HG02623 (cell line): ENCODE measurements around the gene AKAP8L.

Experiments used
- ATAC-seq: cut with Tn5 transposase; IDR thresholded peaks from one replicate; pipeline ENCODE4 v1.9.1; 2021; ENCODE audit warnings: moderate library complexity; ENCODE audit not compliant: unreplicated experiment

The AKAP8L gene, protein sequence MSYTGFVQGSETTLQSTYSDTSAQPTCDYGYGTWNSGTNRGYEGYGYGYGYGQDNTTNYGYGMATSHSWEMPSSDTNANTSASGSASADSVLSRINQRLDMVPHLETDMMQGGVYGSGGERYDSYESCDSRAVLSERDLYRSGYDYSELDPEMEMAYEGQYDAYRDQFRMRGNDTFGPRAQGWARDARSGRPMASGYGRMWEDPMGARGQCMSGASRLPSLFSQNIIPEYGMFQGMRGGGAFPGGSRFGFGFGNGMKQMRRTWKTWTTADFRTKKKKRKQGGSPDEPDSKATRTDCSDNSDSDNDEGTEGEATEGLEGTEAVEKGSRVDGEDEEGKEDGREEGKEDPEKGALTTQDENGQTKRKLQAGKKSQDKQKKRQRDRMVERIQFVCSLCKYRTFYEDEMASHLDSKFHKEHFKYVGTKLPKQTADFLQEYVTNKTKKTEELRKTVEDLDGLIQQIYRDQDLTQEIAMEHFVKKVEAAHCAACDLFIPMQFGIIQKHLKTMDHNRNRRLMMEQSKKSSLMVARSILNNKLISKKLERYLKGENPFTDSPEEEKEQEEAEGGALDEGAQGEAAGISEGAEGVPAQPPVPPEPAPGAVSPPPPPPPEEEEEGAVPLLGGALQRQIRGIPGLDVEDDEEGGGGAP

GRCh38 chr19:15418579-15419412, at the start of gene AKAP8L:
Gene AKAP8L, minus strand, starts transcription at chr19:15418988. Its CDS starts 65 bp downstream, at chr19:15418923.
- ATAC-seq: peak; percentile 93

GRCh38 chr19:15467734-15468214, 49.0 kb upstream of the AKAP8L start:
- ATAC-seq: no peak

- ATAC-seq: no peak
Observed at GRCh38 chr19:15466851-15467733, 48.3 kb upstream of the AKAP8L start.

- ATAC-seq: no peak
Observed at GRCh38 chr19:15464394-15465385, 45.9 kb upstream of the AKAP8L start, which contains the start of gene RASAL3. Gene RASAL3, minus strand, starts transcription at chr19:15464544. Its CDS starts 186 bp downstream, at chr19:15464358.

- no peak for ATAC-seq
Observed at GRCh38 chr19:15463861-15464371, 45.1 kb upstream of the AKAP8L start.

- no peak for ATAC-seq
Observed at GRCh38 chr19:15461694-15462093, 42.9 kb upstream of the AKAP8L start.

- no peak for ATAC-seq
Observed at GRCh38 chr19:15457701-15458484, 39.1 kb upstream of the AKAP8L start.

DNA sequence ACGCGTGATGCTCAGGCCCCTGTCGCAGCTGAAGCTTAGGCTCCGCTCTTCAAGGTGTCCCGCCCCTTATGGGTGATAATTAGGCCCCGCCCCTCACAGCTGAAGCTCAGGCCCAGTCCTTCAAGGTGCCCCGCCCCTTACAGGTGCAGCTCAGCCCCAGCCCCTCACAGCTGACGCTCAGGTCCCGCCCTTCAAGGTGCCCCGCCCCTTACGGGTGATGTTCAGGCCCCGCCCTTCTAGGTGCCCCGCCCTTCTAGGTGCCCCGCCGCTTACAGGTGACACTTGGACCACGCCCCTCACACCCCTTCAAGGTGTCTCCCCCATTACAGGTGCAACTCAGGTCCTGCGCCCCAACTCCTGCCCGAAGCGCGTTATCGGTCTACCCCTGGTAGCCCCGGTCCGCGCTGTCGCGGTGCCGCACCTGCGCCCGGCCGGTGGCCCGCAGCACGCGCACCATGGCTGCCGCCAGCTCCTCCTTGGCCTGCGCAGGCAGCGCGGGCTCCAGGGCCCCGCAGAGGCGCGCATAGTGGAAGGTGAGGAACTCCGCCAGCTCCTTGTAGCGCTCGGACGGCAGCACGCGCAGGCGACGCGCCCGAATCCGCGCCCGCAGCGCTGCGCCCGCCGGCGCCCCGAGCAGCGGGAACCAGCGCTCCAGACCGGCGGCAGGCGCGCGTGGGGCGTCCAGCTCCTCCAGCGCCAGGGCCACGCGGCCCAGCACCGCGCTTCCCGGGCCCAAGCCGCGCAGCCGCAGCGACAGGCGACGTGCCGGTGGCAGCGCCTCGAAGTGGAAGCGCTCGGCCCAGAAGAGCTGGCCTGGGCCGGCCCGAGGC, 38.3 kb upstream of the AKAP8L start:
- no peak for ATAC-seq

DNA sequence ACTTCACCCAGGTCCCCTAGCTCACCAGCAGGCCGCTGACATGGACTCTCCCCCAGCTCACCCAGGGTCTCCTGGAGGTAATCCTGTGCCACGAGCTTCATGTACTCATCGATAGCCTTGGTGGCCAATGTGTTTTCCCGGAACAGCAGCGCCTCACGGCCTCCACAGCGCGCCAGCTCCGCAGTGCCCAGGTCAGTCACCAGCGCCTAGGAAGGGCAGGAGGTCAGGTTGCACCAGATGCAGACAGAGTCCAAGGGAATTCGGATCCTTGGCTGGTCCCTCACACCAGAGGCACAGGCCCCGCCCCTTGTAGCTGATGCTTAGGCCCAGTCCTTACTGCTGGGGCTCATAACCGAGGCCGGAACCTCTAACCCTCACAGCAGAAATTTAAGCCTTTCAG, 37.7 kb upstream of the AKAP8L start:
- no peak for ATAC-seq

GRCh38 chr19:15455996-15456395, 37.2 kb upstream of the AKAP8L start:
- no peak for ATAC-seq

- ATAC-seq: no peak
Observed at GRCh38 chr19:15453906-15454860, 35.4 kb upstream of the AKAP8L start.

DNA sequence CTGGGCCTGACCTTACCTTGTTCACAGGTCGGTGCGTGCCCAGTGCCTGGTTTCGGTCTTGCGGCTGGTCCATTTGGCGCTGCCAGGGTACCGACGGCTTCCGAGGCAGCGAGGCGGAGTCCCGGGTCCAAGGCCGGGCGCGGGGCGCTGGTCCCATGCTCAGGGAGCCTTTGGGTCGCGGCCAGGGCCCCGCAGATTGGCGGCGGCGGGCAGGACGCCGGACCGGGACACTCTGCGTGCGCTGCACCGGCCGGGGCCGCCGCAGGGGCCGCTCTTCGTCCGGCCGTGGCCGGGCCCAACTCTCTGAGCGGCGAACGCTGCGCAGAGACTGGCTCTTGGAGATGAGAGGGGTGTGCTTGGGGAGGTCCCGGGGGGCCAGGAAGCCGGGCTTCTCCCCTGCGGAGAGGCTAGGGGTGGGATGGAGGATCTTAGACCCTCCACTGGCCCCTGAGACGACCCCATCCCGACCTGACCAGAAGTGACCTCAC, 34.3 kb upstream of the AKAP8L start:
- ATAC-seq: no peak

GRCh38 chr19:15452111-15453047, 33.6 kb upstream of the AKAP8L start:
- ATAC-seq: no peak

- ATAC-seq: no peak
Observed at GRCh38 chr19:15450528-15450890, 31.7 kb upstream of the AKAP8L start.
